Measurements from ENCODE around the gene TUT1.
A peak's percentile ranks its signal among the peaks of the same experiment; 100 is the strongest.
"Not testable (repeated sequence)": the region's sequence is repeated elsewhere in the genome, so short reads cannot be mapped to it uniquely, and the experiment has no call there.

The TUT1 gene

GRCh38 chr11:62591448-62592145 lies at the start of gene TUT1:
TSS of gene TUT1 (minus strand) at chr11:62591523. CDS start at chr11:62591485, 38 bp downstream.
- peak; percentile 79 for DNase-seq (ENCODE audit: low read depth)

GRCh38 chr11:62632492-62632891 lies 41.2 kb upstream of the TUT1 start:
- no peak for DNase-seq (ENCODE audit: low read depth)

DNA sequence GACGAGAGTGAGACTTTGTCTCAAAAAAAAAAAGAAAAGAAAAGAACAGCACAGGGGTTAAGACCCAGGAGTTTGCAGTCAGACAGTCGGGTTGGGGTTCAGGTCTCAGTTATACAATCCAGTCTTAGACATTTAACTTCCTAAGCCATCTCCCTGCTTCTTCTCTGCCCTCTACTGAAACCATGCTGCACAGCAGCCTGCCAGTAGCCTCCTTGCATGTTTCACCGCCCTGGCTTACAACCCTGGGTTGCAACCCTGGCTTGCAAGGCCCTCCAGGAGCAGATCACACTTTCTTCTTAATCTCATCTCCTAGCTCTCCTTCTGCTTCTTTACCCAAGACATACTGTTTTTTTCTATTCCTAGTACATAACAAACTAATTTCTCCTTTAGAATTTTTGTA lies 36.4 kb upstream of the TUT1 start:
- DNase-seq (ENCODE audit: low read depth) = no peak

GRCh38 chr11:62622476-62623089 lies 31.3 kb upstream of the TUT1 start:
- DNase-seq (ENCODE audit: low read depth) = no peak

GRCh38 chr11:62621567-62622470 lies 30.5 kb upstream of the TUT1 start, which contains the start of gene B3GAT3:
TSS of gene B3GAT3 (minus strand) at chr11:62621986. CDS start at chr11:62621947, 39 bp downstream.
- peak; percentile 91 for DNase-seq (ENCODE audit: low read depth)

GRCh38 chr11:62621027-62621566 lies 29.8 kb upstream of the TUT1 start:
- no peak for DNase-seq (ENCODE audit: low read depth)

- not testable (repeated sequence) for DNase-seq (ENCODE audit: low read depth)
These were observed 25.6 kb upstream of the TUT1 start for GRCh38 chr11:62616957-62617356.

DNA sequence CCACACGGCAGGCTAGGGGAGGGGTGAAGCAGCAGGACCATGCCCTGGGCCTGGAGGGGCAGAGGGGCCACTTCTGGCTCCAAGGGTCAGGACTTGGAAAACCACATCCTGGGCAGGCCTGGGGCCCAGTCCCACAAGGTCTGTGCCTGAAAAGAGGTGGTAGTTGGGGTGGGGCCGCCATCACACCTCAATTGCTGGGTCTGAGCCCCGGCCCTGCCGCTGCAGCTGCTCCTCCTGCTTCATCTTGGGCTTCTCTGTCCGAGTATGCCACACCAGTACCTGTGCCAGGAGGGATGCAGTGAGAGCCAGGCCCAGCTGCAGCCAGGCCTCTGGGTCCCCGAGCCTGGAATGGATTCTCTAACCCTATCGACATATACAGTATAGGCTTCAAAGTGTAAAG lies 24.2 kb upstream of the TUT1 start:
- DNase-seq (ENCODE audit: low read depth) = no peak

DNA sequence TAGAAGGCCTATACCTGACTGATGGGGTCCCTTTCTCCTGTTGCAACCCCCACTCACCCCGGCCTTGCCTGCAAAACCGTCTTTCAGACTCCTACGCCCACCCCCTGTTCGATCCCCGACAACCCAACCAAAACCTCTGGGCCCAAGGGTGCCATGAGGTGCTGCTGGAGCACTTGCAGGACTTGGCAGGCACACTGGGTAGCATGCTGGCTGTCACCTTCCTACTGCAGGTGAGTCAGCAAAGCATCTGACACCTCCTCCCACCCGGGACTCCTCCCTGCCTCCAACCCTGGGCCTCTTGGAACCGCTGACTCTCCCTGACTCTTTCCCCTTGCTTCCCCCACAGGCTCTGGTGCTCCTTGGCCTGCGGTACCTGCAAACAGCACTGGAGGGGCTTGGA lies 23.0 kb upstream of the TUT1 start:
- DNase-seq (ENCODE audit: low read depth) = no peak

DNA sequence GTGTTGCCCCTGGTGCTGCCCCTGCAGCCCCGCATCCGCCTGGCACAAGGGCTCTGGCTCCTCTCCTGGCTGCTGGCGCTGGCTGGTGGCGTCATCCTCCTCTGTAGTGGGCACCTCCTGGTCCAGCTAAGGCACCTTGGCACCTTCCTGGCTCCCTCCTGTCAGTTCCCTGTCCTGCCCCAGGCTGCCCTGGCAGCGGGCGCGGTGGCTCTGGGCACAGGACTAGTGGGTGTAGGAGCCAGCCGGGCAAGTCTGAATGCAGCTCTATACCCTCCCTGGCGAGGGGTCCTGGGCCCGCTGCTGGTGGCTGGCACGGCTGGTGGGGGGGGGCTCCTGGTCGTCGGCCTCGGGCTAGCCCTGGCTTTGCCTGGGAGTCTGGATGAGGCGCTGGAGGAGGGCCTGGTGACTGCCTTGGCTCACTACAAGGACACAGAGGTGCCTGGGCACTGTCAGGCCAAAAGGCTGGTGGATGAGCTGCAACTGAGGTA lies 22.0 kb upstream of the TUT1 start:
- DNase-seq (ENCODE audit: low read depth) = no peak

DNA sequence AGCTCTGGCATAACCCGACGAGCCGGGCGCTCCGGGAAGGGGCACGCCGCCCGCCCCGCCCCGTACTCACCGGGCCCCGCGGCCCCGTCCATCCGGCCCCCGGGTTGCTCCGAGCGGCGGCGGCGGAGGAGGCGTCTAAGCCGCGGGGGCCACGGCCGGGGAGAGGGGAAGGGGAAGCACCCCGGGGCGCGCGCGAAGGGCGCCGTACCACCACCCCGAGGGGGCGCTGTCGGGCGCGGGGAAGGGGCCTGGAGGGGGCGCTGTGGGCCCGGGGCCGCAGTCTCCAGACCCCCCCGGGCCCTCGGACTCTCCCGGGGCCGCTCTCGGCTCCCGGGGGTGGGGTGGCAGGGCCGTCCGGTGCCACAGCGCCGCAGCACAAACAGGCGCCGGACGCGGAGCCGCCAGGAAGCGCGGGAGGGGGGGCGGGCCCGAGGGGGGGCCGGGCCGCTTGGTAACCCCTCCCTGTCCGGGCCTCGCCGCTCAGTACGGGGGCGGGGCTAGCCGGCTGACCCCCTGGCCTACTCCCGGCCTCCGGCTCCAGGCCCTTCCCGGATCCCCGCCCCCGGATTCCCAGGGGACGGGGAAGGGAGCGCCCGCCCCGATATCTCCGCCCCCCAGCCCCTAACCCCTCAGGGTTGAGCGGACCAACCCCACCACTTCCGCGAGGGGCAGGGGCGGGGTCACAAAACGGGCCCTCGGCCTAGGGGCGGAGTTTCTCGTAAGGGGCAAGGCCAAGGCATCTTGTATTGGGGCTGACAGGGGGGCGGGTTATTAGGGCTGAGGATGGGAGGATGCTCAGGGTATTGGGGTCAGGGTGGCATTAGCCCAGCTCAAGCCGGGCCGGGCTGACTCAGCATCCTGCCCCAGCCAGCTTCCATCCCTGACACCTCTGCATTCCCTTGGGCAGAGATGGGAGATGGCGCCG lies 21.3 kb upstream of the TUT1 start, which contains the start of the genes EML3 and ROM1:
Gene EML3, minus strand, starts transcription at position 410 of the 925 bp plus-strand sequence. Its CDS starts 318 bp downstream, at position 92.
Gene ROM1, plus strand, starts transcription at position 892 of the 925 bp plus-strand sequence. Its CDS starts 25 bp downstream, at position 917.
- DNase-seq (ENCODE audit: low read depth) = peak; percentile 77

DNA sequence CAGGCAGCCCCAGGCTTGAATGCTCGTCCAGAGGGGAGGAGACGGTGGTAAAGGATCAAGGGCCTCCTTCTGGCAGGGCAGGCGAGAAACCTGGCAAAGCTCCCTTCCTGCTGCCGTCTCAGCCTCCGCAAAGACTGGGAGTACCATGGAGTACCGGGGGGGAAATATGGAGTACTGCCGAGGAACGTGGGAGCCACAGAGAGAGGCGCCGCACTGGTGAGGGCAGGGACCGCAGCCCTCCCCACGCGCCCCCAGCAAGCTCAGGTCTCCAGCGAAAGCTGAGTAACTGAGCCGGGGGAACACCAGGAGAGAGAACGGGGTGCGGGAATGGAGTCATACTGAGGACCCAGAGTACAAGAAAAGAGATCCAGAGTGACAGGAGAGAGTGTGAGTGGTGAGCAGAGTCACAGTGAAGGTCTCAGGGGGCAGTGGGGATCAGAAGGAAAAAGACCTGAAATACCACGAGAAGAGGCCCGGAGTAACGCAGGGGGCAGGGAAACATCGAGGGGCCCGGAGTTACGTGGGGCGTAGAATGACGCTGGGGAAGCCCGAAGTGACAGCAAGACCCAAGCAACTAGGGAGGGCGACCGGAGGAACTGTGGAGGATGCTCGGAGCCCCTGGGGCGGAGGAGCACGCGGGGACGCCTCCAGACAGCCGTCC lies 20.5 kb upstream of the TUT1 start:
- DNase-seq (ENCODE audit: low read depth) = no peak

DNA sequence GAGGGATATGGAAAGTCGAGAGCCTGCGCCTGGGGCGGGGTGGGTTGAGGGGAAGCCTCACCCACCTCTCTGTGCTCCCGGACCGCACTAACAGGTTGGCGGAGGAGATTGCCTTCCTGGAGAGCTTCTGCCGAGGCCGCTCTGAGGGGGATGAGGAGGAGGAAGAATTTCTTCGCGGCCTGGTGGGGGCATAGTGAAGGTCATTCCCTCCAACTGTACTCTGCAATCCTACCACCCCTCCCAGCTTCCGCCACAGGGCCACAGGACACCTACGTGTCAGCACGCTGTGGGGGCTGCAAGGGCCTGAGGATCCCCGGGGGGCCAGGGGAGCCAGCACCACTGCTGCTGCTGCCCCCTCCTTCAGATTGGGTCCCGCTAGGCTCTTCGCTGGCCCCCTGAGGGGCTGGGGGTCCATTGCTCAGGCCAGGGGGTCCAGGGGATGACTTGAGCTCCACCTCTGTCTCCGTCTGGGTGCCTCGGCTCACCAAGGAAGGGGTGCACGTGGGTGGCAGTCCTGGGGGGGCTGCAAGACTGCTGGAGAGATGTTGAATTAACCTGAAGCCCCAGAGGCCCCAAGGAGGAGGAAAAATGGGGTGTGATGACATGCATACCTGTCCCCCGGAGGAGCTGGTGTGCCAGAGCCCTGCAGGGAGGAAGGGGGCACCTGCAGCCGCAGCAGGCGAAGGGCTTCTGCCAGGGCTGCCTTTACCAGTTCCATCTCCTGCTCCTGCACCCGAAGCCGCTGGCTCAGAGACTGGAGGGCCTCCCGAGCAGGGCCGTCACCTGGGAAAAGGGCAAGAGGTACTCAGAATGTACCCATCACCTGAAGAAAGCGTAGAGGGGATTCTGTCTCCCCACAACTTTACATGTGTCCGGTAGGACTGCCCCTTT lies 19.7 kb upstream of the TUT1 start:
- DNase-seq (ENCODE audit: low read depth) = no peak

DNA sequence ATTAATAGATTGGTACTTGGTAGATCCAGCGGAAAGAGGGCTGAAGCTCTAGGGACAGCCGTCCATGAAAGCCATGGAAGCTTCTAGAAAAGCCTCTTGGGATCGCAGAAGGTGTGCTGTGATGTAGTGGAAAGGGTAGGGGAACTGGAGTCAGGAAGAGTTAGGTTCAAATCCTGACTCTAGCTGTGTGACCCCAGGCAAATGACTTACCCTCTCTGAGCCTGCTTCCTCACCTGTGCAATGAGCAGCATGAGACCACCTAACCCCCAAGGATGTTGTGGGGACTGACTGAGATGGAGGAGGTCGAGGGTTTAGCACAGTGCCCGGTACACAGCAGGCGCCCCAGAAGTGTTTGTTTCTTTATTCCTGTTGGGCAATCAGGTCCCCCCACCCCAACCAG lies 19.1 kb upstream of the TUT1 start:
- DNase-seq (ENCODE audit: low read depth) = no peak

DNA sequence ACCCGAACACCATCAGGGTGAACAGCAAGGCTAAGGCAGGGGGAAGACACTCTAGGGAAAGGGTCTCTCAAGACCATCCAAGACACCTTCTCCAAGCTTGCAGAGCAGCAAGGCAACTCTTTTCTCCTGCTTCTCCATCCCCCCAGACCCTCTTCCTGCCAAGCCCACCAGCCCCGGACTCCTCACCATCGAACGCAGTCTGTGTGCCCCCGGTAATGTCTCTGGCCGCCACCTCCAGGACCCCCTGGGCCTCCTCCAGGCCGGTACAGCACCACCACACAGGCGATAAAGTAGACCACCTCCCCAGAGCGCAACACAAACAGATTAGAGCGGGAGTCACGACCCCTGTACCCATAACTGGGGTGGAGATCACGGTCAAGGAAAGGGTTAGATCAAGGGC lies 17.5 kb upstream of the TUT1 start:
- no peak for DNase-seq (ENCODE audit: low read depth)

DNA sequence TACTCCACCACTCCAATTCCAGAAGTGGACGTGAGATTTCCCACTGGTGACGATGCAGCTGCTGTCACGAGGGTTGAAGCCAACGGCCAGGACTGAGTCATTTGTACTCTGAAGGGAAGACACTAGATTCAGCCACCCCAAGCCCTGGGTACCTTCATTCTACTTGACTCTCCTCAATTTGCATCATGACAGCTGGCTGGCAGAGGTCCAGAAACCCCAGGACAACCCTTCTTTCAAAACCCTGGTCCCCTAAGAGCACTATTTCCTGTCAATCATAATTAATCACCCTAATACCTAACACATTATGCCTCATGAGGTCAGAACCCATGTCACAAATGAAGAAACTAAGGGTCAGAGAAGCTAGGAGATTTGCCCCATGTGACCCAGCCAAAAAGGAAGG lies 16.4 kb upstream of the TUT1 start:
- DNase-seq (ENCODE audit: low read depth) = no peak

GRCh38 chr11:62605902-62606301 lies 14.6 kb upstream of the TUT1 start:
- DNase-seq (ENCODE audit: low read depth) = no peak

GRCh38 chr11:62605467-62605866 lies 14.1 kb upstream of the TUT1 start:
- no peak for DNase-seq (ENCODE audit: low read depth)

DNA sequence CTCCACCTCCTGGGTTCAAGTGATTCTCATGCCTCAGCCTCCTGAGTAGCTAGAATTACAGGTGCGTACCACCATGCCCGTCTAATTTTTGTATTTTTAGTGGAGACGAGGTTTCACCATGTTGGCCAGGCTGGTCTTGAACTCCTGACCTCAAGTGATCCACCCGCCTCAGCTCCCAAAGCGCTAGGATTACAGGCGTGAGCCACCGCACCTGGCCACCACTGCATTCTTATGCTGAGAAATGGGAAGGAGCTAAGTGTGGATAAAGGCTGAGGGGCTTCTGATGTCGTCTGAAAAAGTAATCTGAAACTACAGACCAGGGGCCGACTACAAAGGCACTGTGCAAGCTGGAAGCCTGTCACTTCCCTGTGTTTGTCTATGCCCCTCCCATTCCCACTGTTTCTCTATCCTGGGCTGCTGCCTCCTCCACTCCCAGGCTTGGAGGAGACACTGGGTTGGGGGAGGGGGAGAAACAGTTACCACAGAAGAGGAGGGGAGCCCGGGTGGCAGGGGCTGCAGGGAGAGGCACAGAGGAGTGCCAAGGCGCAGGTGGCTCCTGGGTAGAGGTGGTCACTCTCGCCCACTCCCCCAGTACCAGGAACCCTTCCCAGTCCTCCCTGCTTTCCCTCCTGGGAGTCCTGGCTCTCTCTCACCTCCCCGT lies 13.3 kb upstream of the TUT1 start:
- no peak for DNase-seq (ENCODE audit: low read depth)

All from stimulated activated CD8-positive, alpha-beta memory T cell treated with anti-CD3 and anti-CD28 coated beads, Interleukin-15, amount 100 ng/mL, for 24 hours (primary cell).